HG02610 (cell line): ENCODE data around the gene CMTM7.

Experiments used
- ATAC-seq: cut with Tn5 transposase; IDR thresholded peaks from one replicate; pipeline ENCODE4 v1.9.1; 2021; ENCODE audit warnings: mild to moderate bottlenecking, moderate library complexity; ENCODE audit not compliant: unreplicated experiment

Gene CMTM7

GRCh38 chr3:32483772-32484171, 92.1 kb downstream of the CMTM7 start:
- ATAC-seq: no peak

GRCh38 chr3:32484436-32484835, 92.8 kb downstream of the CMTM7 start:
- no peak for ATAC-seq

GRCh38 chr3:32487781-32488473, 96.3 kb downstream of the CMTM7 start:
- no peak for ATAC-seq

GRCh38 chr3:32488474-32489008, 96.9 kb downstream of the CMTM7 start:
- no peak for ATAC-seq

- no peak for ATAC-seq
Observed at GRCh38 chr3:32492684-32493436, 101.2 kb downstream of the CMTM7 start.

- peak; percentile 84 for ATAC-seq
Observed at GRCh38 chr3:32493437-32494414, 102.1 kb downstream of the CMTM7 start.

- ATAC-seq: no peak
Observed at GRCh38 chr3:32495085-32495484, 103.4 kb downstream of the CMTM7 start.

GRCh38 chr3:32495609-32496008, 104.0 kb downstream of the CMTM7 start:
- no peak for ATAC-seq

- no peak for ATAC-seq
Observed at GRCh38 chr3:32498252-32498651, 106.6 kb downstream of the CMTM7 start.

GRCh38 chr3:32498992-32499391, 107.3 kb downstream of the CMTM7 start:
- no peak for ATAC-seq

GRCh38 chr3:32499585-32499984, 107.9 kb downstream of the CMTM7 start:
- no peak for ATAC-seq

- ATAC-seq: no peak
Observed at GRCh38 chr3:32500231-32500630, 108.6 kb downstream of the CMTM7 start.

- no peak for ATAC-seq
Observed at GRCh38 chr3:32500880-32501782, 109.5 kb downstream of the CMTM7 start.

GRCh38 chr3:32501783-32502117, 110.1 kb downstream of the CMTM7 start:
- ATAC-seq: no peak

- peak; percentile 77 for ATAC-seq
Observed at GRCh38 chr3:32502118-32502945, 110.7 kb downstream of the CMTM7 start, which contains the start of gene CMTM6. TSS of gene CMTM6 (minus strand) at chr3:32502852. CDS start at chr3:32502745, 107 bp downstream.

- ATAC-seq: peak; percentile 7
Observed at GRCh38 chr3:32502946-32503286, 111.3 kb downstream of the CMTM7 start.
